PC-9 (cell line): ENCODE data around the gene PDLIM5. TPM values are rescaled to one million over a fixed set of nuclear protein-coding genes. Genes with fewer than 3 reads are reported as not detected.

Experiments
- BruUV-seq: library from RNA; stranded (reverse); fragments of 400-500 nt; replicated peaks from 2 replicates; lab custom pipeline; 2021; lab: Mats Ljungman, UMichigan
- CTCF ChIA-PET: fragments of 300-600 bp; sonication (Branson Sonifier 250); formaldehyde crosslinking; loops from one replicate; lab custom pipeline; 2022; ENCODE audit warnings: antibody characterized with exemption; lab: Charles Lee
- POLR2A ChIA-PET: fragments of 300-600 bp; sonication (Branson Sonifier 250); formaldehyde crosslinking; loops from one replicate; lab custom pipeline; 2022; ENCODE audit warnings: antibody characterized with exemption; ENCODE audit not compliant: unreplicated experiment; lab: Charles Lee
- DNase-seq, 2 experiments: peaks; one replicate each; pipeline versions ENCODE4 v3.0.0 to v3.0.0-alpha.2; 2015 to 2022; ENCODE audit warnings: mixed read lengths in 1 of 2
- H2AFZ ChIP-seq: fragments of 200-600 bp; sonication (generic); 2 replicates; pipeline ENCODE4 v1.8.1; 2017; ENCODE audit warnings: antibody characterized with exemption
- H3F3A ChIP-seq: fragments of 200-600 bp; sonication (generic); 2 replicates; pipeline ENCODE4 v1.8.1; 2017; ENCODE audit warnings: antibody characterized with exemption, mild to moderate bottlenecking, low read depth; ENCODE audit not compliant: insufficient read depth
- H3K27ac ChIP-seq: fragments of 200-600 bp; sonication (generic); 2 replicates; pipeline ENCODE4 v1.6.1; 2016; ENCODE audit warnings: mixed run types
- H3K27me3 ChIP-seq: fragments of 200-600 bp; sonication (generic); 2 replicates; pipeline ENCODE4 v1.6.1; 2016; ENCODE audit warnings: low read depth, mixed run types; ENCODE audit not compliant: insufficient read depth
- H3K36me3 ChIP-seq: fragments of 200-600 bp; sonication (generic); 2 replicates; pipeline ENCODE4 v1.6.1; 2016; ENCODE audit warnings: low read depth, mixed run types
- H3K4me1 ChIP-seq: fragments of 200-600 bp; sonication (generic); replicated peaks from 2 replicates; pipeline ENCODE4 v1.6.1; 2016; ENCODE audit warnings: mixed run types; ENCODE audit not compliant: insufficient read depth
- H3K4me2 ChIP-seq: fragments of 200-600 bp; sonication (generic); 2 replicates; pipeline ENCODE4 v1.6.1; 2017; ENCODE audit warnings: mixed run types
- H3K4me3 ChIP-seq: fragments of 200-600 bp; sonication (generic); 2 replicates; pipeline ENCODE4 v1.6.1; 2016; ENCODE audit warnings: mixed run types
- H3K79me2 ChIP-seq: fragments of 200-600 bp; sonication (generic); 2 replicates; pipeline ENCODE4 v1.6.1; 2017; ENCODE audit warnings: low read depth, mixed run types
- H3K9me2 ChIP-seq: fragments of 200-600 bp; sonication (generic); 2 replicates; pipeline ENCODE4 v1.8.1; 2017; ENCODE audit warnings: mild to moderate bottlenecking; ENCODE audit not compliant: insufficient read depth
- H3K9me3 ChIP-seq: fragments of 200-600 bp; sonication (generic); 2 replicates; pipeline ENCODE4 v1.8.1; 2016; ENCODE audit warnings: low read depth; ENCODE audit not compliant: insufficient read depth
- H4K20me1 ChIP-seq: fragments of 200-600 bp; sonication (generic); 2 replicates; pipeline ENCODE4 v1.8.1; 2017; ENCODE audit not compliant: insufficient read depth
- CTCF ChIP-seq: fragments of 200-600 bp; sonication (generic); conservative IDR thresholded peaks from 2 replicates; pipeline ENCODE4 v1.6.1; 2017; ENCODE audit warnings: mixed run types, antibody characterized with exemption, mild to moderate bottlenecking, moderate library complexity
- EZH2 ChIP-seq: fragments of 200-600 bp; sonication (generic); IDR thresholded peaks from 2 replicates; pipeline ENCODE4 v1.8.0; 2017; ENCODE audit warnings: antibody characterized with exemption, low read depth
- intact Hi-C: fragments of 100-400 bp; cut with micrococcal nuclease; formaldehyde crosslinking; loops from one replicate; pipeline ENCODE4 v1.10.0; 2022; ENCODE audit not compliant: unreplicated experiment
- total RNA-seq: library from RNA; stranded (reverse); gene quantifications from 2 replicates; pipeline ENCODE4 v1.2.3, GENCODE V29; 2021

PDLIM5 gene
- total RNA-seq, 1 experiment from 2014 or later = 130 TPM

GRCh38 chr4:94603170-94603747 lies 151.5 kb downstream of the PDLIM5 start:
- H3K79me2 ChIP-seq = no peaks in the 10 kb centered on the region
- H3K4me2 ChIP-seq = no peak overlapping the region
- no peak for DNase-seq
- no peaks in the 10 kb centered on the region for H3K9me2 ChIP-seq
- POLR2A ChIA-PET = no interaction called here
- H3K27me3 ChIP-seq = no peaks in the 10 kb centered on the region
- H3K4me1 ChIP-seq = no peaks in the 10 kb centered on the region
- BruUV-seq = no TSS peak
- H3K27ac ChIP-seq = no peak overlapping the region
- no peak overlapping the region for H3K4me3 ChIP-seq
- TF ChIP-seq CTCF (no peak), EZH2 (no peak)
- no peak overlapping the region for H2AFZ ChIP-seq
- intact Hi-C loops = no loop called here
- H3F3A ChIP-seq = no peaks in the 10 kb centered on the region
- CTCF ChIA-PET = no interaction called here
- no peaks in the 10 kb centered on the region for H3K36me3 ChIP-seq
- H3K9me3 ChIP-seq = no peaks in the 10 kb centered on the region
- no peaks in the 10 kb centered on the region for H4K20me1 ChIP-seq

DNA sequence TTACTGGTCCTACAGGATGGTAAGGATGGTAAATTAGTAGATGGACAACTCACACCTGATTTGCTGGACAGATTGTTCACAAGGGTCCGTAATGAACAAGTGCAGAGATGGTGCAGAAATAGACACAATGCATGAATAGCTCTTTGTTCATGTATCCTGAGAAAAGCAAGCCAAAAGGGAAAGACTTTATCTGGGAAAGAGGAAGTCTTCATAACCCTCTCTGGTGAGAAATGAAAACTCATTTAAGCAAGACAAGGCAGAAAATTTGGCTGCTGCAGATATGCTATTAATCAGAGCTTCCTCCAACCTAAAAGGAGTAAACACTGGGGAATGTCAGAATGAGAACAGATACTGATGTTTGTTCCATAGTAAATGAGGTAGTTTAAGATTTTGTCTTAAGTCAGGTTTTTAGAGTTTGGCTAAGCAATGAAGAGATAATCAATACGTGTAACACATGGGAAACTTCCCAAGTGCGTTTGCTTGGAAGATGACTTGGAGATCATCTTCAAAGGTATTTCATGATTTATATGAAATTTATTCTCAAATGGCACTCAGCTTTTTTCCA lies 153.6 kb downstream of the PDLIM5 start:
- Histone ChIP-seq H3K27ac (no peak overlapping the region), H3K79me2 (no peaks in the 10 kb centered on the region), H3F3A (no peaks in the 10 kb centered on the region), H3K9me3 (no peaks in the 10 kb centered on the region), H3K4me2 (no peak overlapping the region), H3K9me2 (no peaks in the 10 kb centered on the region), H3K4me3 (no peak overlapping the region), H4K20me1 (no peaks in the 10 kb centered on the region), H3K36me3 (no peaks in the 10 kb centered on the region), H2AFZ (no peak overlapping the region), H3K4me1 (no peaks in the 10 kb centered on the region), H3K27me3 (no peaks in the 10 kb centered on the region)
- intact Hi-C loops = no loop called here
- DNase-seq = no peak
- POLR2A ChIA-PET = no interaction called here
- CTCF ChIA-PET = no interaction called here
- TF ChIP-seq EZH2 = no peak
- no peak for TF ChIP-seq CTCF
- BruUV-seq = no TSS peak

DNA sequence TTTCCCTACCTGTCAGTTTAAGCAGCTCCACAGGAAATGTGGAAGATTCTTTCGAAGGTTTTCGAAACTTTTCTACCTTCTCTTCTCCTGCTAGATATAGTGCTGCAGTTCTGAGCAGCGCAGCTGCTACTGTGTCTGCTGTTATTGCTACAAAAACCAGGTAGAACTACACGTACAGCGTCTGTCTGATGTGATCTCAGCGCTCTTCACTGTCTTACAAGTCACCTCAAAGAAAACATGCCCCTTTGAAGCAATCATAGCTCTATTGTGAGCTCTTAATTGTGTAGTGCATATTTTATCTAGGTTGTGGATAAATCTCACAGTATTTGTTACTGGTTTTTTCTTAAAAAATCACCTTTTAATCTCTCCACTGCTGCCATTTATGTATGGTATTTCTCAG lies 158.4 kb downstream of the PDLIM5 start:
- no peak for DNase-seq
- no peaks in the 10 kb centered on the region for H3F3A ChIP-seq
- ChIA-PET CTCF (no interaction called here), POLR2A (no interaction called here)
- no peak overlapping the region for H3K27ac ChIP-seq
- no peaks in the 10 kb centered on the region for H3K9me2 ChIP-seq
- BruUV-seq = no TSS peak
- H3K9me3 ChIP-seq = no peaks in the 10 kb centered on the region
- H3K27me3 ChIP-seq = no peaks in the 10 kb centered on the region
- H3K4me3 ChIP-seq = no peak overlapping the region
- H2AFZ ChIP-seq = no peak overlapping the region
- intact Hi-C loops = no loop called here
- no peaks in the 10 kb centered on the region for H3K4me1 ChIP-seq
- no peak overlapping the region for H3K4me2 ChIP-seq
- H3K79me2 ChIP-seq = no peaks in the 10 kb centered on the region
- TF ChIP-seq CTCF = no peak
- TF ChIP-seq EZH2 = no peak
- no peaks in the 10 kb centered on the region for H4K20me1 ChIP-seq
- no peaks in the 10 kb centered on the region for H3K36me3 ChIP-seq
